Muscle of leg (tissue), 11 donors: ENCODE results near the gene EDARADD. TPM values are rescaled to one million over a fixed set of nuclear protein-coding genes. Genes with fewer than 3 reads are reported as not detected.
A peak's percentile ranks its signal among the peaks of the same experiment; 100 is the strongest.

ENCODE experiments used
- DNase-seq: peaks from one replicate; pipeline ENCODE4 v3.0.0; 2013
- H3K27ac ChIP-seq: one replicate; pipeline ENCODE4 v1.5.1; 2013; ENCODE audit warnings: mild to moderate bottlenecking, low read length, control low read depth
- H3K27me3 ChIP-seq: one replicate; pipeline ENCODE4 v1.6.1; 2013; ENCODE audit warnings: low read length; ENCODE audit not compliant: control insufficient read depth, insufficient read depth
- H3K36me3 ChIP-seq: one replicate; pipeline ENCODE4 v1.6.1; 2013; ENCODE audit warnings: low read length; ENCODE audit not compliant: control insufficient read depth, insufficient read depth
- H3K4me1 ChIP-seq: one replicate; pipeline ENCODE4 v1.6.1; 2013; ENCODE audit warnings: low read length; ENCODE audit not compliant: control insufficient read depth, insufficient read depth
- H3K4me3 ChIP-seq: one replicate; pipeline ENCODE4 v1.5.1; 2013; ENCODE audit warnings: low read length, control low read depth
- H3K9me3 ChIP-seq: replicated peaks from 2 replicates; pipeline ENCODE4 v1.6.1; 2013; ENCODE audit warnings: low read depth, low read length; ENCODE audit not compliant: control insufficient read depth
- WGBS: methylation state at CpG from one replicate; pipeline ENCODE4 v1.1.5; 2013; ENCODE audit warnings: missing lambda C conversion rate; ENCODE audit not compliant: insufficient coverage; 5-methylcytosine and 5-hydroxymethylcytosine counted together
- polyA plus RNA-seq, 8 donors: library from polyadenylated mRNA; unstranded; fragments of 120-200 nt; gene quantifications; one replicate each; pipeline versions ENCODE4 v1.2.1 to v1.2.3, GENCODE V29; 2013; ENCODE audit warnings: inconsistent platforms in 1 of 8, low replicate concordance in 1 of 8; ENCODE audit not compliant: insufficient read length in 8 of 8, insufficient read depth in 1 of 8
- total RNA-seq: library from RNA; stranded (reverse); fragments of 120-200 nt; gene quantifications from one replicate; pipeline ENCODE4 v1.2.4, GENCODE V29; 2013

The EDARADD gene
- total and polyA plus RNA-seq, 9 donors = 0.18 to 2.2 (median 0.37) TPM

- no peak overlapping the region for H3K4me3 ChIP-seq
- 83% methylated on average over 7 of the region's 11 CpGs for WGBS
Observed at GRCh38 chr1:236511735-236512418, 117.8 kb downstream of the EDARADD start.

GRCh38 chr1:236514703-236515442 lies 120.8 kb downstream of the EDARADD start:
- Histone ChIP-seq H3K36me3 (no peaks in the 10 kb centered on the region), H3K27me3 (no peaks in the 10 kb centered on the region), H3K4me3 (no peak overlapping the region), H3K9me3 (no peaks in the 10 kb centered on the region), H3K27ac (no peak overlapping the region), H3K4me1 (peaks cover 5% of the 10 kb centered on the region)
- DNase-seq = no peak
- no CpG with 5 or more reads among the region's 4 CpGs for WGBS

More at GRCh38 chr1:236511735-236512418, 117.8 kb downstream of the EDARADD start:
- Histone ChIP-seq H3K27ac (no peak overlapping the region), H3K4me1 (peaks cover 8% of the 10 kb centered on the region), H3K36me3 (no peaks in the 10 kb centered on the region), H3K27me3 (no peaks in the 10 kb centered on the region), H3K9me3 (no peaks in the 10 kb centered on the region)
- no peak for DNase-seq

GRCh38 chr1:236515443-236515958 lies 121.4 kb downstream of the EDARADD start:
- no peak overlapping the region for H3K4me3 ChIP-seq
- DNase-seq = peak; percentile 50
- peak overlapping the region; percentile 10 for H3K27ac ChIP-seq
- no peaks in the 10 kb centered on the region for H3K27me3 ChIP-seq
- no peaks in the 10 kb centered on the region for H3K9me3 ChIP-seq
- H3K4me1 ChIP-seq = peaks cover 5% of the 10 kb centered on the region
- no peaks in the 10 kb centered on the region for H3K36me3 ChIP-seq
- 31% methylated on average over 2 of the region's 4 CpGs for WGBS

- H3K4me3 ChIP-seq = no peak overlapping the region
- no peaks in the 10 kb centered on the region for H3K36me3 ChIP-seq
- peak; percentile 16 for DNase-seq
- no peak overlapping the region for H3K27ac ChIP-seq
- peaks cover 5% of the 10 kb centered on the region for H3K4me1 ChIP-seq
- WGBS = no CpG with 5 or more reads among the region's 8 CpGs
- H3K27me3 ChIP-seq = no peaks in the 10 kb centered on the region
- no peaks in the 10 kb centered on the region for H3K9me3 ChIP-seq
Observed at GRCh38 chr1:236516929-236517704, 123.0 kb downstream of the EDARADD start.

- Histone ChIP-seq H3K27ac (no peak overlapping the region), H3K9me3 (no peaks in the 10 kb centered on the region), H3K4me3 (no peak overlapping the region), H3K4me1 (peaks cover 9% of the 10 kb centered on the region), H3K36me3 (no peaks in the 10 kb centered on the region), H3K27me3 (no peaks in the 10 kb centered on the region)
- DNase-seq = no peak
- 100% methylated on average over 1 of the region's 5 CpGs for WGBS
Observed at GRCh38 chr1:236518322-236518721, 124.2 kb downstream of the EDARADD start.

GRCh38 chr1:236520445-236521005 lies 126.4 kb downstream of the EDARADD start:
- WGBS = 58% methylated on average over 4 of the region's 4 CpGs
- DNase-seq = no peak
- Histone ChIP-seq H3K27ac (no peak overlapping the region), H3K4me1 (peaks cover 11% of the 10 kb centered on the region), H3K9me3 (no peaks in the 10 kb centered on the region), H3K4me3 (no peak overlapping the region), H3K36me3 (no peaks in the 10 kb centered on the region), H3K27me3 (no peaks in the 10 kb centered on the region)

- no peaks in the 10 kb centered on the region for H3K27me3 ChIP-seq
- H3K4me1 ChIP-seq = peaks cover 6% of the 10 kb centered on the region
- DNase-seq = no peak
- peaks cover 12% of the 10 kb centered on the region for H3K36me3 ChIP-seq
- peak overlapping the region; percentile 98 for H3K27ac ChIP-seq
- no peaks in the 10 kb centered on the region for H3K9me3 ChIP-seq
- peak overlapping the region; percentile 74 for H3K4me3 ChIP-seq
- 18% methylated on average over 24 of the region's 26 CpGs for WGBS
Observed at GRCh38 chr1:236522937-236523703, 129.0 kb downstream of the EDARADD start.

- peak; percentile 94 for DNase-seq
- H3K4me3 ChIP-seq = peak within 1 kb of the TSS; percentile 74
- H3K27ac ChIP-seq = peak within 1 kb of the TSS; percentile 98
- WGBS = under 1% methylated on average over 34 of the region's 35 CpGs
- H3K36me3 ChIP-seq = peaks cover 12% of the 10 kb centered on the region
- peaks cover 6% of the 10 kb centered on the region for H3K4me1 ChIP-seq
- H3K9me3 ChIP-seq = no peaks in the 10 kb centered on the region
- H3K27me3 ChIP-seq = no peaks in the 10 kb centered on the region
Observed at GRCh38 chr1:236523704-236524141, 129.6 kb downstream of the EDARADD start, which contains the start of gene LGALS8. TSS of gene LGALS8 (plus strand) at chr1:236523982. CDS start at chr1:236526071, 2,089 bp downstream.
